HEK293 (cell line): ENCODE measurements around the gene PPP1R9B.

Experiments
- CTCF ChIA-PET: fragments of 350-600 bp; formaldehyde crosslinking; extraction: SDS; loops from one replicate; lab custom pipeline; 2021; ENCODE audit warnings: antibody characterized with exemption; lab: Yijun Ruan, JAX
- POLR2A ChIA-PET: fragments of 300-600 bp; formaldehyde crosslinking; extraction: SDS; loops from one replicate; lab custom pipeline; 2020; ENCODE audit warnings: antibody characterized with exemption, inconsistent platforms; lab: Yijun Ruan, JAX
- H3K27ac ChIP-seq: fragments of 200-500 bp; sonication (Bioruptor generic); 2 replicates; pipeline ENCODE4 v1.5.1; 2014; ENCODE audit warnings: low read depth, low read length, control low read depth, inconsistent platforms; ENCODE audit errors: extremely low read depth
- H3K36me3 ChIP-seq, 2 experiments: fragments of 200-500 bp in 1 of 2; sonication (Bioruptor generic) in 1 of 2; 1 replicate in 1 of 2; 2 replicates in 1 of 2; pipeline ENCODE4 v1.5.1; 2014 to 2017; ENCODE audit warnings: inconsistent platforms in 2 of 2, low read length in 2 of 2; ENCODE audit not compliant: control insufficient read depth in 2 of 2, insufficient read depth in 1 of 2
- H3K4me1 ChIP-seq: fragments of 200-500 bp; sonication (Bioruptor generic); 2 replicates; pipeline ENCODE4 v1.5.1; 2014; ENCODE audit warnings: mild to moderate bottlenecking, low read length, inconsistent platforms; ENCODE audit not compliant: control insufficient read depth, insufficient read depth
- H3K4me3 ChIP-seq: 2 replicates; pipeline ENCODE4 v1.5.1; 2011; ENCODE audit warnings: low read depth, mild to moderate bottlenecking, control low read depth, low read length, moderate library complexity
- H3K9me3 ChIP-seq: fragments of 200-500 bp; sonication (Bioruptor generic); 2 replicates; pipeline ENCODE4 v1.5.1; 2014; ENCODE audit warnings: low read depth, low read length, inconsistent platforms; ENCODE audit not compliant: control insufficient read depth, insufficient read depth
- EGR2 ChIP-seq: fragments of 450-650 bp; formaldehyde crosslinking; IDR thresholded peaks from 2 replicates; pipeline ENCODE4 v1.5.1; 2016; ENCODE audit warnings: low read depth, missing biosample characterization, missing genetic modification characterization
- REST ChIP-seq: fragments of 450-650 bp; formaldehyde crosslinking; IDR thresholded peaks from 2 replicates; pipeline ENCODE4 v1.5.1; 2016; ENCODE audit warnings: missing biosample characterization, missing genetic modification characterization
- ZFHX2 ChIP-seq: fragments of 450-650 bp; formaldehyde crosslinking; conservative IDR thresholded peaks from 2 replicates; pipeline ENCODE4 v1.5.1; 2016; ENCODE audit warnings: missing biosample characterization, missing genetic modification characterization
- ZFP69B ChIP-seq: fragments of 450-650 bp; formaldehyde crosslinking; IDR thresholded peaks from 2 replicates; pipeline ENCODE4 v1.5.1; 2016; ENCODE audit warnings: missing biosample characterization, missing genetic modification characterization
- ZNF19 ChIP-seq: fragments of 450-650 bp; formaldehyde crosslinking; IDR thresholded peaks from 2 replicates; pipeline ENCODE4; 2016; ENCODE audit warnings: missing biosample characterization, missing genetic modification characterization, low read depth
- ZNF23 ChIP-seq: fragments of 450-650 bp; formaldehyde crosslinking; IDR thresholded peaks from 2 replicates; pipeline ENCODE4 v1.5.1; 2016; ENCODE audit warnings: missing biosample characterization, missing genetic modification characterization, borderline replicate concordance
- ZNF274 ChIP-seq, 2 experiments: fragments of 200-500 bp in 1 of 2; fragments of 450-650 bp in 1 of 2; sonication (Bioruptor generic) in 1 of 2; formaldehyde crosslinking in 1 of 2; IDR thresholded peaks; 2 replicates each; pipeline versions ENCODE4 v1.5.1 to v1.6.1; 2014 to 2016; ENCODE audit warnings: borderline replicate concordance in 1 of 2, inconsistent platforms in 1 of 2, low read length in 1 of 2, missing biosample characterization in 1 of 2, missing genetic modification characterization in 1 of 2
- ZNF335 ChIP-seq: fragments of 450-650 bp; formaldehyde crosslinking; conservative IDR thresholded peaks from 2 replicates; pipeline ENCODE4 v1.5.1; 2016; ENCODE audit warnings: missing biosample characterization, missing genetic modification characterization
- ZNF350 ChIP-seq: fragments of 450-650 bp; formaldehyde crosslinking; IDR thresholded peaks from 2 replicates; pipeline ENCODE4 v1.5.0; 2017; ENCODE audit warnings: missing biosample characterization, mild to moderate bottlenecking, missing genetic modification characterization
- ZNF398 ChIP-seq: fragments of 450-650 bp; formaldehyde crosslinking; IDR thresholded peaks from 2 replicates; pipeline ENCODE4 v1.5.1; 2017; ENCODE audit warnings: missing biosample characterization, missing genetic modification characterization
- ZNF548 ChIP-seq: fragments of 450-650 bp; formaldehyde crosslinking; IDR thresholded peaks from 2 replicates; pipeline ENCODE4 v1.5.1; 2016; ENCODE audit warnings: missing biosample characterization, missing genetic modification characterization
- ZNF600 ChIP-seq: fragments of 450-650 bp; formaldehyde crosslinking; IDR thresholded peaks from 2 replicates; pipeline ENCODE4 v1.5.1; 2016; ENCODE audit warnings: missing biosample characterization, missing genetic modification characterization
- ZXDB ChIP-seq: fragments of 450-650 bp; formaldehyde crosslinking; IDR thresholded peaks from 2 replicates; pipeline ENCODE4 v1.5.1; 2016; ENCODE audit warnings: missing biosample characterization, missing genetic modification characterization
- TF ChIP-seq, protein P1 (sequence below): fragments of 450-650 bp; formaldehyde crosslinking; IDR thresholded peaks from 2 replicates; pipeline ENCODE4 v1.5.1; 2016; ENCODE audit warnings: missing biosample characterization, missing genetic modification characterization, borderline replicate concordance
- TF ChIP-seq, protein P2 (sequence below): fragments of 450-650 bp; formaldehyde crosslinking; IDR thresholded peaks from 2 replicates; pipeline ENCODE4 v1.5.1; 2016; ENCODE audit warnings: missing biosample characterization, missing genetic modification characterization, low read depth

The PPP1R9B gene

GRCh38 chr17:50173335-50173941 lies 23.0 kb upstream of the PPP1R9B start:
- TF ChIP-seq ZNF274 (IDR thresholded peaks at IDR 0.05; ENCODE audit: low read length) (no peak), ZNF274 (tag by site-specific recombination; IDR thresholded peaks at IDR 0.05; ENCODE audit: borderline replicate concordance) (no peak), ZXDB (tag by site-specific recombination) (no peak), ZFP69B (tag by site-specific recombination) (0 out of 2 replicates have a peak, but pooled peaks have one; percentile 18), ZNF398 (tag by site-specific recombination) (no peak), ZNF350 (no peak), ZNF600 (tag by site-specific recombination) (0 out of 2 replicates have a peak, but pooled peaks have one; percentile 31), EGR2 (peak; percentile 83), ZNF19 (tag by site-specific recombination) (no peak), ZNF548 (tag by site-specific recombination) (no peak), ZNF23 (tag by site-specific recombination) (no peak), ZNF335 (tag by site-specific recombination) (peak; percentile 69), ZFHX2 (tag by site-specific recombination) (peak; percentile 90), REST (tag by site-specific recombination) (no peak)
- TF ChIP-seq, protein P1, sequence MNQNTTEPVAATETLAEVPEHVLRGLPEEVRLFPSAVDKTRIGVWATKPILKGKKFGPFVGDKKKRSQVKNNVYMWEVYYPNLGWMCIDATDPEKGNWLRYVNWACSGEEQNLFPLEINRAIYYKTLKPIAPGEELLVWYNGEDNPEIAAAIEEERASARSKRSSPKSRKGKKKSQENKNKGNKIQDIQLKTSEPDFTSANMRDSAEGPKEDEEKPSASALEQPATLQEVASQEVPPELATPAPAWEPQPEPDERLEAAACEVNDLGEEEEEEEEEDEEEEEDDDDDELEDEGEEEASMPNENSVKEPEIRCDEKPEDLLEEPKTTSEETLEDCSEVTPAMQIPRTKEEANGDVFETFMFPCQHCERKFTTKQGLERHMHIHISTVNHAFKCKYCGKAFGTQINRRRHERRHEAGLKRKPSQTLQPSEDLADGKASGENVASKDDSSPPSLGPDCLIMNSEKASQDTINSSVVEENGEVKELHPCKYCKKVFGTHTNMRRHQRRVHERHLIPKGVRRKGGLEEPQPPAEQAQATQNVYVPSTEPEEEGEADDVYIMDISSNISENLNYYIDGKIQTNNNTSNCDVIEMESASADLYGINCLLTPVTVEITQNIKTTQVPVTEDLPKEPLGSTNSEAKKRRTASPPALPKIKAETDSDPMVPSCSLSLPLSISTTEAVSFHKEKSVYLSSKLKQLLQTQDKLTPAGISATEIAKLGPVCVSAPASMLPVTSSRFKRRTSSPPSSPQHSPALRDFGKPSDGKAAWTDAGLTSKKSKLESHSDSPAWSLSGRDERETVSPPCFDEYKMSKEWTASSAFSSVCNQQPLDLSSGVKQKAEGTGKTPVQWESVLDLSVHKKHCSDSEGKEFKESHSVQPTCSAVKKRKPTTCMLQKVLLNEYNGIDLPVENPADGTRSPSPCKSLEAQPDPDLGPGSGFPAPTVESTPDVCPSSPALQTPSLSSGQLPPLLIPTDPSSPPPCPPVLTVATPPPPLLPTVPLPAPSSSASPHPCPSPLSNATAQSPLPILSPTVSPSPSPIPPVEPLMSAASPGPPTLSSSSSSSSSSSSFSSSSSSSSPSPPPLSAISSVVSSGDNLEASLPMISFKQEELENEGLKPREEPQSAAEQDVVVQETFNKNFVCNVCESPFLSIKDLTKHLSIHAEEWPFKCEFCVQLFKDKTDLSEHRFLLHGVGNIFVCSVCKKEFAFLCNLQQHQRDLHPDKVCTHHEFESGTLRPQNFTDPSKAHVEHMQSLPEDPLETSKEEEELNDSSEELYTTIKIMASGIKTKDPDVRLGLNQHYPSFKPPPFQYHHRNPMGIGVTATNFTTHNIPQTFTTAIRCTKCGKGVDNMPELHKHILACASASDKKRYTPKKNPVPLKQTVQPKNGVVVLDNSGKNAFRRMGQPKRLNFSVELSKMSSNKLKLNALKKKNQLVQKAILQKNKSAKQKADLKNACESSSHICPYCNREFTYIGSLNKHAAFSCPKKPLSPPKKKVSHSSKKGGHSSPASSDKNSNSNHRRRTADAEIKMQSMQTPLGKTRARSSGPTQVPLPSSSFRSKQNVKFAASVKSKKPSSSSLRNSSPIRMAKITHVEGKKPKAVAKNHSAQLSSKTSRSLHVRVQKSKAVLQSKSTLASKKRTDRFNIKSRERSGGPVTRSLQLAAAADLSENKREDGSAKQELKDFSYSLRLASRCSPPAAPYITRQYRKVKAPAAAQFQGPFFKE (tag by site-specific recombination): no peak
- TF ChIP-seq, protein P2, sequence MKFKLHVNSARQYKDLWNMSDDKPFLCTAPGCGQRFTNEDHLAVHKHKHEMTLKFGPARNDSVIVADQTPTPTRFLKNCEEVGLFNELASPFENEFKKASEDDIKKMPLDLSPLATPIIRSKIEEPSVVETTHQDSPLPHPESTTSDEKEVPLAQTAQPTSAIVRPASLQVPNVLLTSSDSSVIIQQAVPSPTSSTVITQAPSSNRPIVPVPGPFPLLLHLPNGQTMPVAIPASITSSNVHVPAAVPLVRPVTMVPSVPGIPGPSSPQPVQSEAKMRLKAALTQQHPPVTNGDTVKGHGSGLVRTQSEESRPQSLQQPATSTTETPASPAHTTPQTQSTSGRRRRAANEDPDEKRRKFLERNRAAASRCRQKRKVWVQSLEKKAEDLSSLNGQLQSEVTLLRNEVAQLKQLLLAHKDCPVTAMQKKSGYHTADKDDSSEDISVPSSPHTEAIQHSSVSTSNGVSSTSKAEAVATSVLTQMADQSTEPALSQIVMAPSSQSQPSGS: no peak
- TF ChIP-seq, all 188 proteins: peak for 5
- no peak overlapping the region for H3K4me3 ChIP-seq
- ChIA-PET CTCF (interaction anchor here (0.5 to 9.6 kb wide), 13 partner anchors 12 to 718 kb away, joined by 3 to 174 read pairs (median 5); partner anchors contain the start of gene COL1A1), POLR2A (interaction anchor here (1.1 to 1.7 kb wide), 4 partner anchors 13 to 54 kb away, joined by 3 to 11 read pairs (median 8); no protein-coding TSS in a partner anchor)
- no peak overlapping the region for H3K27ac ChIP-seq
- H3K36me3 ChIP-seq: no peaks in the 10 kb centered on the region
- peaks cover 8% of the 10 kb centered on the region for H3K4me1 ChIP-seq
- no peaks in the 10 kb centered on the region for H3K9me3 ChIP-seq
